B cell (primary cell): Measurements from ENCODE around the gene FN3K.

Experiments used
- EZH2 ChIP-seq: IDR thresholded peaks from 2 replicates; pipeline ENCODE4 v1.6.1; 2012; ENCODE audit warnings: borderline replicate concordance, low read depth, mild to moderate bottlenecking, moderate library complexity, low read length; ENCODE audit not compliant: insufficient read depth, poor library complexity, severe bottlenecking
- TF ChIP-seq, protein P1 (sequence below): fragments of 200-600 bp; IDR thresholded peaks from one replicate; pipeline ENCODE4 v1.8.0; 2022; ENCODE audit warnings: antibody characterized with exemption, mild to moderate bottlenecking

DNA sequence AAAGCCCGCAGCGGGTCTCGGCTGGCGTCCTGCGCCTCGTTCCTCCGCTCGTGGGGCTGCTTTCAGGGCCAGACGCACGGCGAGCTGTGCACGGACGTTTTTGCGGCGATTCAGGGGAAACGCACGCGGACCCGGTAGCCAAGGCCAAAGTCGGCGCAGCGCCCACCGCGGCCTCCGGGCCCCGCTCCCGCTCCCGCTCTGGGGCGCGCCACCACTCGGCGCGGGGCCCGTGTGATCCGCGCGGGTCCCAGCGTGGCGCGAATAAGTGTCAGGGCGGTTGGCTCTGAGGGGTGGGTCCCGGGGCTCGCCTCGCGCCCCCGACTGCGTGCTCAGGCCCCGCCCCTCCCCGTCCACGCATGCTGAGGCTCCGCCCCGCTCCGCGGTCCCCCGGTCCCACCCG is 15.8 kb downstream of the FN3K start:
- no peak for TF ChIP-seq EZH2
- TF ChIP-seq, protein P1, sequence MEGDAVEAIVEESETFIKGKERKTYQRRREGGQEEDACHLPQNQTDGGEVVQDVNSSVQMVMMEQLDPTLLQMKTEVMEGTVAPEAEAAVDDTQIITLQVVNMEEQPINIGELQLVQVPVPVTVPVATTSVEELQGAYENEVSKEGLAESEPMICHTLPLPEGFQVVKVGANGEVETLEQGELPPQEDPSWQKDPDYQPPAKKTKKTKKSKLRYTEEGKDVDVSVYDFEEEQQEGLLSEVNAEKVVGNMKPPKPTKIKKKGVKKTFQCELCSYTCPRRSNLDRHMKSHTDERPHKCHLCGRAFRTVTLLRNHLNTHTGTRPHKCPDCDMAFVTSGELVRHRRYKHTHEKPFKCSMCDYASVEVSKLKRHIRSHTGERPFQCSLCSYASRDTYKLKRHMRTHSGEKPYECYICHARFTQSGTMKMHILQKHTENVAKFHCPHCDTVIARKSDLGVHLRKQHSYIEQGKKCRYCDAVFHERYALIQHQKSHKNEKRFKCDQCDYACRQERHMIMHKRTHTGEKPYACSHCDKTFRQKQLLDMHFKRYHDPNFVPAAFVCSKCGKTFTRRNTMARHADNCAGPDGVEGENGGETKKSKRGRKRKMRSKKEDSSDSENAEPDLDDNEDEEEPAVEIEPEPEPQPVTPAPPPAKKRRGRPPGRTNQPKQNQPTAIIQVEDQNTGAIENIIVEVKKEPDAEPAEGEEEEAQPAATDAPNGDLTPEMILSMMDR = no peak
